IPS-NIHi11 (cell line): ENCODE measurements around the gene NRG2.

ENCODE experiments used
- DNase-seq: peaks from one replicate; pipeline ENCODE4 v3.0.0; 2012; ENCODE audit warnings: mixed read lengths, low spot score

Gene NRG2

DNA sequence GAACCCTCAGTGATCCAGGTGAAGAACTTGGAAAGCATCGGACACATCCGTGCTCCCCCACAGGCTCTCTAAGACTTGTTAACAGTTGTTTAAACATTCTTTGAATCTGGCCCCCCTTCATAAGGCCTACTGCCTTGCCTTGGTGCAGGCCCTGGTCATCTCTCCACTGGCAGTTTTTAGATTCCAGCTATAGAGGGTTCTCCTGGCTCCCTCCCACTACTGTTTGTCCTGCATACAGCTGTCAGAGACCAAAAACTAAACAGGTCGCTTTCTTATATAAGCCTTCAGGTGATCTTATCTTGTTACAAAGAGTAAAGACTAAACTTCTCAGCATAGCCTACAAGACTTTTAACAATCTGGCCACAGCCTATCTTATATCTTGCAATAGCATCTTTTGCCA, 32.3 kb downstream of the NRG2 start:
- no peak for DNase-seq

DNA sequence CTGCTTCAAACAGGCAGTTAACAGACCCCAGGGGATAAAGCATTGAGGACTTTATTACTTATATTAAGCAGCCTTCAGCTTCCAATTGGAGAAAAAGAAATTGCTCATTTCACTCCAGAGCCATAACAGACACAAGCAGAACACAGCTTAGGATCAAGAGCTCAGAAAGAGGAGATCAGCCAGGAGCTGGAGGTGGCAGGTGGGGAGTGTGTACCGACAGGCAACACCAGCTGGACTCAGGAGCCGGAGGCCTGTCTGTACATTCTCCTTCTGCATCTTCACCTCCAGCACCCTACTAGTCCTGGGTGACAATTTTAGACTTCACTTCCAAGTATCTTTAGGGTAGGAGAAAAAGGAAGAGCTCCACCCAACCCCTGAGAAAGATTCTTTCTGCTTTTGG, 35.8 kb downstream of the NRG2 start:
- no peak for DNase-seq

DNA sequence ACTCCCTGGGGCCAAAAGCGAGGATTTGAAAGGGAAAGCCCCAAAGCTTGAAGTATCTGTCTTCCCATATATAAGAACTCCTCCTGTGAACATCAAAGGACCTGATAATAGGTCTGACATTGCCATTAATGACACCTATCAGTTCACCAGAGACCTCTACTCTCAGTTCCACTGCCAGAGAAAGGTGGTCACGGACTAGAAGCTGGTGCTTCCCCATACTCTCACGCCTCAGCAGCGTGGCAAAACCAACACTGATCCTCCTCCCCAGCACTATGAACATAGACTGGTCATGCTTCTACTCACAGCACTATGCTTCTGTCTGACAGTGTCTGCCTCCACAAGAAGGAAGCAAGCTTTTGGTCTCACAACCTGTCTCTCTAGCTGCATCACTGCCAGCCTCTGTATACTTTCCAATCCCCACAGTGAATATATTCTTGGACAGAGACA, 37.9 kb downstream of the NRG2 start:
- DNase-seq, result no peak

DNA sequence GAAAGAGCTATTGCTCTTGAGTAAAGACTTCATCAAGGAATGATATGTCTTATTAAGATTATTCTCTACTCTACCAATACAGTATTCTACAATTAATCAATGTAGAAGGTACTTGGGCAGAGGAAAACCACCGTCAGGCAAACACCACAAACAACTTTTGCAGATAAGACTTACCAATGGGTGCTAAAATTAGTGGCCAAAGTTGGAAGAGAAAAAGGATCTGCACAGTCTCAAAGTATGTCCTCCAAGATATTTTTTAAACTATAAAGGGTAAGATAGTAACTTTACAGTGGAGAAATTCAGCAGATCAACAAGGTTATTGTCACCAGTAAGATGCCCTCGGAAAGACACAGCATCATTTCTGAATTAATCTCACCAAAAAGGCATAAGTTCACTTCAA, 38.9 kb downstream of the NRG2 start:
- no peak for DNase-seq

DNA sequence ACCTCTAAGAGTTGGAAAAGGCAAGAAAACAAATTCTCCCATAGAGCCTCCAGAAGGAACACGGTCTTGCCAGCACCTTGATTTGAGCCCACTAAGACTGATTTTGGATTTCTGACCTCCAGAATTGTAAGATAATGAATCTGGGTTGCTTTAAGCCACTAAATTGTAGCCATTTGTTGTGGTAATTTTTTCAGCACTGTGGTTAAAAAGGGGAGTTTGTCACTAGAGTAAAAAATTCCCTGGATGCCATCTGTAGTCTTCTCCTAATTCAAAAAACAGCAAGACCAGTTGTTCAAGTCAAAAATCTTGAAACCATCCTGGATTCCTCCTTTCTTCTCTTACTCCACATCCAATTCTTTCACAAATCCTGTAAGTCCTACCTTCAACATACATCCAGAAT, 39.6 kb downstream of the NRG2 start:
- no peak for DNase-seq

DNA sequence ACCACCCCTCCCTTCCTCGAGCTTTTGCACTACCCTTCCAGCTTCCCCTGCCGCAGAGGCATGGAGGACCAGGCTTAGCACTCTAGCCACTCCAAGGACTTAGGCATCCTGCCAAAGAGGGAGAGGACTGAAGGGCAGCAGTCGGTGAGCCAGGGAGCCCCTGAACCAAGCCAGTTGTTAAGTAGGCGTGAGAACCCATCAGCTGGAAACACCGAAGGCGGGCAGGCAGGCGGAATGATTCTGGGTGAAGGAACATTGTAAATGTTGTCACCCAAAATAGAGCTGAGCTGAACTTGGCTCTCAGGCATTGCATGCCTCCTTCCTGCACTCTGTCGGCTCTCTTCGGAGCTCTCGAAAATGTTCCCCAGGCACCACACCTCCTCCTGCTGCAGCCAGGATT, 42.8 kb downstream of the NRG2 start:
- DNase-seq, result no peak

DNA sequence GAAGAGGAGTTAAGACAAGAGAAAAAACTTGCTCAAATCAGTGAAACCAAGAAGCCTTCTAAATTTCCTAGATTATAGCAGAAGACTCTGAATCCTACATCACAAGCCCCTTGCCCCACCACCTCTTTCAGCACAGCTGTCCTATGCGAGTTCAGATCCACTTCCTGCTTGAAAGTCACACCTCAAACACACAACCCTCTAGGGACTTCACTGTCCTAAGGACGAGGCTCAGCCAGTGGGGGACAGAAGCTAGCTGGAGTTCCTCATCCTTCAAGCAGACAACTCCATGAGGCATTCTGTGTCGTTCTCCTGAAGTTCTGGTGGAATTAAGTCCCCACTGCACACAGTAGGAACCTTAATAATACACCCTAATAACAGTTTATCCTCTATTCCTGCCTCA, 44.3 kb downstream of the NRG2 start:
- no peak for DNase-seq

DNA sequence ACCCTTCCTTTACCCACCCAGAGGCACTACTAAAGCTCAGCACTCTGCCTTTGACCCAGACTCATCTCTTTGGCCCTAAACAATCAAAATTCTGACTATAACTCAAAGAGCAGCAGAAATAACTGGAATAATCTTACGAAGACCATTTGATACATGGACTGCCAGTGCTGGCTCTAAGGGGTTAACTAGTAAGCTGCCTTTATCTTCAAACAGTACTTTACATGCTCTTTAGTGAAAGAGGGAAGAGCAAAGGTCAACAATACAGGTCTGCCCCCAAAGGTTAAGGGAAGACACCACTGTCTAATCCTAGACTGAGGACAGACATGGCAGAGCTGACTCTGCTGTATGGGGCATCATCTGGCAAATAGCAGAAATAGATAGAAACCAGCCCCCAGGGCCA, 45.8 kb downstream of the NRG2 start:
- no peak for DNase-seq

DNA sequence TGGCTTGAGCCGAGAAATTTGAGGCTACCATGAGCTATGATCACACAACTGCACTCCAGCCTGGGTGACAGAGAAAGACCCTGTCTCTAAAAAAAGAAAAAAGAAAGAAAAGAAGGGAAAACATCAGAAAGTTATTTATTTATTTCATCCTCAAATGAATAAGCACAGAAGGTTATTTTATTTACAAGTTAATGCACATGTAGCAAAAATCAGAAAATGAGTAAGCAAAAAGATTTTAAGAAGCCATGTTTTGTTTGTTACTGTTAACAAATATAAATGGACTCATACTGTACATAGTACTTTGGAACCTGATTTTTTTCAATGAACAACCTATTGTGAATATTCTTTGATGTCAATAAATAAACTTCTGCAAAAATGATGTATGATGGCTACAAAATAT, 47.2 kb downstream of the NRG2 start:
- no peak for DNase-seq

DNA sequence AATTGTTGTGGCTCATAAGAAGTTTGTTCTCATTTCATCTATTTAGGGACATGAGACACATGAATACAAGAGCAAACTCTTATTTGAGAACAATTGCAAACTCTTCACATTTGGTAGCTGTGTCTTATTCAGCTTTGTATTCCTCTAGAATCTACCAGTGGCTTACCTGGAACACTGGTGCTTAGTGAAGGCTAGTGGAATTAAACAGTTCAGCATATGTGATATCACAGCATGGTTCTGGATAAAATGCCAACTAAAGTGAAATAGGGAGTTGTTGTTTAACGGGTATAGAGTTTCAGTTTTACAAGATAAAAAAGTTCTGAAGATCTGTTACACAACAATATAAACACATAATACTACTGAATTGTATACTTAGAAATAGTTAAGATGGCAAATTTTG, 48.9 kb downstream of the NRG2 start:
- no peak for DNase-seq

DNA sequence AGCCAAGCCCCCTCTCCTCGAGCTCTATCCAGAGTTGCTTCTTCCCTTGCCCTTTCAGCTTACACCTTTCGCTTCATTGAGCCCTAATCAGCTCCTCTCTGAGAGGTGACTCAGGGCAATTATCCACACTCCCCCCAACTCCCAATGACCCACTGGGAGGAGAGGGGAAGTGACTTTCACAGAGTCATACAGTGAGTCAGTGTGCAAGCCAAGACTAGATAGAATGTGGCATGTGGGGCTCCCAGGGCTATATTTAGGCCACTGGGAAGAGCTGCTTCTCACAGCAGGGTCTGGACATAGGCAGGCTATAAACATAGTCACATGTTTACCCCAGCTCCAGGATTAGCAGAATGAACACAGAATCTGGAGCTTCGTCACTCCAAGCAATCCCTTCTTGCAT, 57.4 kb downstream of the NRG2 start:
- DNase-seq, result no peak

DNA sequence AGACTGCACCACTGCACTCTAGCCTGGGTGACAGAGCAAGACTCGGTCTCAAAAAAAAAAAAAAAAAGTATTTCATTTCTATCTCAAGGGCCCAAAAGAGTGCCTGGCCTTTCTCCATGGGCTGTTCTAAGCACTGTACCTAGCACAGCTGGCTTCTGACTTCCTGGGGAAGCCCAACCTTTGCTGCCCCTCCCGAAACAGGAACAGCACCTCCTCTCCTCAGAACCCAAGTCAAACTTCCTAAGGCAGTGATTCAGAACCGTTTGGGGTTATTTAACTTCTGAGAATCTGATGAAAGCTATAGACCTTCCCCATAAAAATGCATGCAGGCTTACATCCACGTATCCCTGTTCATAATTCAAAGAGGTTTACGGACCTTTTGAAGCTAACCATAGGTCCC, 57.8 kb downstream of the NRG2 start:
- DNase-seq, result no peak

DNA sequence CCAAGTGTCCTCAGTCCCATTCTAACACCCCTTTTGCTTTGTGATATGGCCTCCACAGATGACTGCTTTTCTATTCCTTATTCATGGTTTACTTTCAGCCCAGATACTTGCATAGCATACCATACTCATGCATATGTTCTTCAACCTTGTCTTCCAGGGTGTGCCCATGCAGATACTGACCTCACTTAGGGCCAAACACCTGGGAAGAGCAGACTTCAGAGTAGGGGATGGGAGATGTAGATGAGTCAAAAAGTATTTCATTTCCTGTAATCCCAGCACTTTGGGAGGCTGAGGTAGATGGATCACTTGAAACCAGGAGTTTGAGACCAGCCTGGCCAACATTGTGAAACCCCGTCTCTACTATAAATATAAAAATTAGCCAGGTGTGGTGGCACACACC, 58.3 kb downstream of the NRG2 start:
- DNase-seq, result no peak

DNA sequence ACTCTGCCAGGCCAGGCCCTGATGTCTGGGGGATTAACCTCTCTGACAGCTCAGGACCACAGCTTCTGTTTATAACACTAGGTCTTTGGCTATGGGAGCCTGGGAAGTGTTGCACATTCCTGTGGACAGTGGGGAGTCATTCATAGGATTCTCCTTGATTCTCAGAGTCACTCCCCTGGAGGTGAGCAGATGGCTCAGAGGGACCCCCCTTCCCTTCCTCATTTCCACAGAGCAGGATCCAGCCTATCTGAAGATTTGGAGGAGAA, 60.2 kb downstream of the NRG2 start:
- no peak for DNase-seq

DNA sequence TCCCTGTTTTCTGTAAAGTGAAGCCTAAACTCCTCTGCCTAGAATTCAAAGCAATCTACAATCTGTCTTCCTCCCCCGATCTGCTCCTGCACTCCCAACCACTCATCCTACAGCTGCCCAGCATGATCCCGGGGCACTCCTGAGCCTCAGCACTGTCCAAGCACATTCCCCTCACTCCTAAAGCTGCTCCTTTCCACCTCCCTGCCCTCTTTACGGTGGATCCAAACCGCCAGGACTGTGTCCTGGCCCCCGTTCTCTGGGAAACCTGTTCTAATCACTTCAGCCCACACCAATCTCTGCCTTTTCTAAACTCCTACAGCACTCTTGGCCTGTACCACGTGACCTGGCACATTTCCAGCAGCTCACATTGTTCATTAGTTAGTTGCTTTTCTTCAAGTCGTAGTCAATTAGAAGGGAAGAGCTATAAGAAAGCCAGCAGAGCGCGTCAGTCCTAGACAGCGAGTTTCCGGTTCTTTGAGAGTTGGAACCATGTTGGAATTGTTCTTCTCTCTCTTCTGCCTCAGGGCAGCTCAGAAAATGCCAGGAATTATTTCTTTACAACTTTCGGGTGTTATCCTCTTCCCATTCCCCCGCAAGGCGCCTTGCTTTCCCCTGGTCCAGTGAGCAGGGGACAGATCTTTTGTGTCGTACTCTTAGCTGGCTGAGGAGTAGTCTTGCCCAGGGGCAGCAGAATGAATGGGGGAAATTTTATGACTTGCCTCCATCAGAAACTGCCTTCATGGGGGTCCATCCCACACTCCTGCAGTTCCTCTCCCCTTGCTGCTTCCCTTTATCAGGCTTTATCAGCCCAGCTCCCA, 60.7 kb downstream of the NRG2 start:
- DNase-seq, result no peak

DNA sequence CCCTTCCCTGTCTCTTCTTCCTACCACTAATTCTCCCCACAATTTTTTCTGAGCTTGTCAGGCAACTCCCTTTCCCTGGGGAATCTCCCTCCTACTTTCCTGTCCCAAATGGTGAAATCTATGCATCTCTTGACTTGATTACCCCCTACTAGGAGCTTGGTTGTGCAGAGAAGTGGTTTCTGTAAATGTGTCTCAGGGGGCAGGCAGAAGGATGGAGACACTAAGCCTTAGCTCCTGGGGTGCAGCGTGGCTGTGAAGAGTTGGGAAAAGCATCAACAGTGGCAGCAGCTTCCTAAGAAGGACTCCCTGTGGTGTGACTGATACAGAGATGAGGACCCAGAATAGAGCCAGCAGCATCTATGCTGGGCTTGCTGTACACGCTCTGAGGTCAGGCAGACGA, 62.3 kb downstream of the NRG2 start:
- DNase-seq, result no peak

DNA sequence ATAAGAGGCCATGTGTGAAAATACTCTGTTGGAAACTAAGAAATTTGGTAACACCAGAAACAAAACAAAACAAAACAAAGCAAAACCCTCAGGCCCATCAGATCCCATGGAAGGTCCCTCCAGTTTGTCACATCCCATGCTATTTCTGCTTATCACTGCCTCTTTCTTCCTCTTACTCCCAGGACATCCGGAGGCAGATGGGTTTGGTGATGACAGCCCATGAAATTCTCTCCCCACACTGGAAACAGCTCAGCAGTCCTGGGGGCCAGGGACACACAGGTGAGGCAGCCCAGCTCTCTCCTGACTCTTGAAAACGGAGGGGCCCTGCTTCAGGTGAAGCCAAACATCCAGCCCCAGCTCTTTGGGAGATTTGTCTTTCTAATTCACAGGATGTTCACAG, 63.2 kb downstream of the NRG2 start:
- DNase-seq, result no peak

DNA sequence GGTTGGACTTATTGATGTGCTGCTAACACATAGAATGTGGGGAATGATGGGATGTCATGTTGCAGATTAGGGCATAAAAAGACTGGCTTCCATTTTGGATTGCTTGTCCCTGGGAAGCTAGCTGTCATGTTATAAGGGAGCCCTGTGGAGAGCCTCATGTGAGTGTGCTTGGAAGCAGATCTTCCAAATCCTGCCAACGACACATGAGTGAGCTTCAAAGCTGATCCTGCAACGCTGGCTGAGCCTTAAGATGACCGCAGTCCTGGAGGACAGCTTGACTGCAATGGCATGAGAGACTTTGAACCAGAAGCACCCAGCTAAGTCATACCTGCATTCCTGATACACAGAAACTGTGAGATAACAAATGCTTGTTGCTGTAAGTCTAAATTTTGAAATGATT, 63.6 kb downstream of the NRG2 start:
- no peak for DNase-seq

DNA sequence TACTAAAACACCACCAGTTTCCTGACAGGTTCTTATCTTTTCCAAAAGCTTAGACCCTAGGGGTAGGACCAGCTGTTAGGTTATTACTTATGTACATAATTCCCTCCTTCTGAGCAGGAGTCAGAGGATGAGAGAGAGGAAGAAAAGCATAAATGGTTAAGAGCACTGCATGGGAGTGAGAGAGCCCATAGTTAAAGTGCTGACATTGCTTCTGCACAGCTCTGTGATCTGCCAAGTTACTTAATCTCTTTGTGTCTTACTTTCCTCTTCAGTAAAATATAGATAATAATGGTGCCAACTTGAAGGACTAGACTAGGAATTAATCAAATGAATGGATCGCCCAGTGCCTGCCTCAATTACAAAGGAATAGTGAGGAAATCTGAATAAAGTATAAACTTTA, 66.4 kb downstream of the NRG2 start:
- no peak for DNase-seq

DNA sequence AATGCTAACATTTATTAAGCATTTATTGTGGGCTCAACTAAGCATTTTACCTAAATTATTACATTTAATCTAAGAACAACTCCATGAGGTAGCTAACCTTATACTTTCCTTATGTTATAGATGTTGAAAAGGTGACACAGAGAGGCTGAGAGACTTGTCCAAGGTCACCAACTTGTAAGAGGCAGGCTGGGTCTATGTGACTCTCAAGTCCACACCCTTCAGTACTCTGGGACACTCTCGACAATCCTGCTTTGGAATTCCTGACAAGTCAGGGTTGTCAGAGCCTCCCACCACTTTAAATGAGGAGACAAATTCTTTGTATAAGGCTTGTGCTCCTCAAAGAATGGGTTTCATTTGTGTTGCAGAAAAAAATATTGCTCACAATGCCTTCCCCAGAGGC, 67.2 kb downstream of the NRG2 start:
- no peak for DNase-seq

DNA sequence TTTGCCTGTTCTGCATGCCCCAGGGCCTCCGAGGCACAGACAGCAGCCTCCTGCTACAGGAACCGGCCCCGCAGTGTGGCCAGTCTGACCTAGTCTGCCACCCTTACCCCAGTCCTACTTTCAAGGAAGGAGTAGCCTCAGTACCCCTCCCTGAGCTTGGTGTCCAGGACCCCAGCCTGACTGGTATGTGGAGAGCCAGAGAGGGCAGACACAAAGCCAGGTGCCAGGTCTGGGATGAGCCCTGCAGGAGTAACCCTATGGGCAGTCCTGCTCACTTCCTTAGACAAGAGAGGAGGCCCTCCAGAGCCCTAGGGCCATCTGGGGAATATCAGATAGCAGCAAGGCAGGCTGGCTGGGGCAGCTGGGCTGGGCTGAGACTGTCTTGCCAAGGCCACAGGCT, 67.8 kb downstream of the NRG2 start:
- DNase-seq, result no peak

DNA sequence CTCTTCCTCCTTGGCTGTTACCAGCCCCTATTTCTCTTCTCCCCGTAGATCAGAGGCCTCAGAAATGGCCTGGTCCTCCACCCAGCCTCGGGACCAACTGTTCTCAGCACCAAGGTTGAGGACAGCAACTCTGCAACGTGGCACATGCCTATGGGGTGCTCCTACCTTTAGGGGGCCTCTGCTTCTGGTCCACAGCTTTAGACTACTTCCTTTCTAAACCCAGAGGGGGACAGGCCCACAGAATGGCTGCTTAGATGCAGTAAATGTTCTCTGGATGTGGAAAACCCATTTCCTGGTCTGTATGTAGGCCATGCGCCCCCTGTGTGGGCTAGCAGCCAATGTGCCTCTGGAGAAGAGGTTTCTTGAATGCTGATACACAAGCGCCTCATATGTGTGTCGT, 68.4 kb downstream of the NRG2 start:
- DNase-seq, result peak; percentile 61

DNA sequence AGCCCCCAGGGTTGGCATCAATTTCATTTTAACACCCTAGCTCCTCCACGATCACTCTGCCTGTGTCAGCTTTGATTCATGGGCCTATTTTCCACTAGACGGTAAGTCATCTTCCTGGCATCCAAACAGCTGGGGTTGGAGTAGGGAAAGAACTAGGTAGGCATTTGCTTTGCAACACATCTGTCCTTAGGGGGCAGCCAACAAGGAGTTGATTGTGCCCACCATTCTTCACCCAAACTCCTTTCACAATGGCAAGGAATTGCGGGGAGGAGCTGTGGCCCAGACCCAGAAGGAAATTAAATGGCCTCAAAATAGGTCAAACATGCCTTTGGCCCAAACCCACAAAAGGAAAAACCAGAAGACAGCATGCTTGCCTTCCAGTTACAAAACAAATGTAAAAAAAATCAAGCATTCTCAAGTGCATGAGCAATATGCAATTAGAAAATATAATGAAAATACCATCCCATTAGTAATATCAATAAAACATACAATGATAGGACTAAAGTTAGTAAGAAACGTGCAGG, 71.8 kb downstream of the NRG2 start:
- DNase-seq, result no peak

DNA sequence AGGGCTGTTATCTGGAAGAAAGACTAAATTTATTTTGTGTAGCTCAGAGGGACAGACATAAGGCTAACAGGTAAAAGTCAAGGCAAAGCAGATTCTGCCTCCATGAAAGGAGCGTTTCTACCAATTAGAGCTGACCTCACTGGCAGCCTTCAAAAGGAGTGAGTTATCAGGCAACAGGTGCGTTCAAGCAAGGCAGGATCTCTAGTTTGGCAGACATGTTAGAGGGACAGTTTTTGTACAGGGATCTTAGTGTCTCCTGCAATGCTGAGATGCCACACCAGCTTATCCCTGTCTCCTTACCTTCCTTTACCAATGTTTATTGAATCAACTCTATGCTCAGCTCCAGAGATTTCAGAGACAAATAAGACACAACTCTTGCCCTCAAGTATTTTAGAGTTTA, 73.8 kb downstream of the NRG2 start:
- DNase-seq, result no peak
